ENCODE results near the gene APPBP2. TPM values are rescaled to one million over a fixed set of nuclear protein-coding genes. Genes with fewer than 3 reads are reported as not detected.

The APPBP2 gene
- total and polyA plus RNA-seq, 2 donors (not counting 3 experiments of a cell fraction or from before 2014, with no cell fraction given): 8.4 to 49.1 TPM

GRCh38 chr17:60451071-60451470, 75.0 kb downstream of the APPBP2 start:
- POLR2A ChIA-PET: no interaction called here

More at GRCh38 chr17:60451071-60451470, 75.0 kb downstream of the APPBP2 start:
- no peak overlapping the region for H3K27ac ChIP-seq (ENCODE audit: insufficient read depth, low read depth, low read length)
- H3K4me3 ChIP-seq (replicated peaks in 1 of 3; ENCODE audit: insufficient read depth in 1 of 3, low read depth in 1 of 3, low read length in 3 of 3): no peak overlapping the region
- H3K36me3 ChIP-seq (ENCODE audit: control insufficient read depth in 2 of 2, extremely low read depth in 1 of 2, insufficient read depth in 2 of 2, low read length in 2 of 2): peaks cover 11 to 12% of the 10 kb centered on the region in 2 experiments
- BruUV-seq (replicated peaks): no TSS peak
- H3K9me3 ChIP-seq (replicated peaks; ENCODE audit: control insufficient read depth, insufficient read depth, low read length): no peaks in the 10 kb centered on the region
- H3K9me1 ChIP-seq (replicated peaks; ENCODE audit: control insufficient read depth, extremely low read depth, insufficient read depth, low read length): no peaks in the 10 kb centered on the region
- H4K20me1 ChIP-seq (replicated peaks; ENCODE audit: control insufficient read depth, extremely low read depth, insufficient read depth, low read length): no peaks in the 10 kb centered on the region
- no peak for DNase-seq (ENCODE audit: low read depth, low spot score)
- no peaks in the 10 kb centered on the region for H3K4me1 ChIP-seq (ENCODE audit: control insufficient read depth, extremely low read depth, insufficient read depth, low read length)
- H2AFZ ChIP-seq (ENCODE audit: low read depth, low read length): no peak overlapping the region
- intact Hi-C loops (cut with micrococcal nuclease): no loop called here
- no peak overlapping the region for H3K4me2 ChIP-seq (ENCODE audit: insufficient read depth, low read length)
- no peak for FAIRE-seq
- CTCF ChIA-PET: interaction anchor here (1.5 kb wide), 1 partner anchor 10 kb away, joined by 3 read pairs; no protein-coding TSS in a partner anchor
- dilution Hi-C loops (cut with MboI; ENCODE audit: extremely low pct_ligation_motif_present, low sequenced_read_pairs): no loop called here
- TF ChIP-seq MYC (IDR thresholded peaks at IDR 0.05; ENCODE audit: low read depth, low read length): no peak
- no peak for TF ChIP-seq FOS (IDR thresholded peaks at IDR 0.05; ENCODE audit: borderline replicate concordance, insufficient read depth, low read length)
- TF ChIP-seq POLR2A (IDR thresholded peaks at IDR 0.05; ENCODE audit: low read depth, low read length): no peak
- TF ChIP-seq GATA2 (IDR thresholded peaks at IDR 0.05; ENCODE audit: insufficient read depth, insufficient read length, low read depth, low read length): no peak
- no peak for TF ChIP-seq POLR2AphosphoS5 (IDR thresholded peaks at IDR 0.05; ENCODE audit: insufficient read depth, low read depth, low read length)
- no peak for TF ChIP-seq EZH2 (IDR thresholded peaks at IDR 0.05; ENCODE audit: borderline replicate concordance, low read depth, low read length, severe bottlenecking)
- TF ChIP-seq CTCF (IDR thresholded peaks at IDR 0.05; ENCODE audit: extremely low read depth in 1 of 2, insufficient read depth in 1 of 2, low read depth in 1 of 2, low read length in 2 of 2): no peak
- H3K9ac ChIP-seq (replicated peaks; ENCODE audit: extremely low read depth, insufficient read depth, low read length): no peak overlapping the region
- H3K27me3 ChIP-seq (ENCODE audit: control insufficient read depth in 2 of 2, insufficient read depth in 2 of 2, low read length in 2 of 2): no peaks in the 10 kb centered on the region
- H3K79me2 ChIP-seq (ENCODE audit: control insufficient read depth, insufficient read depth, low read length): no peaks in the 10 kb centered on the region
